Tibial nerve (tissue), 4 donors: ENCODE results near the gene APOL1.

ENCODE experiments used
- CTCF ChIP-seq, 5 experiments: fragments of 200-600 bp in 3 of 5; fragments of 450-650 bp in 2 of 5; sonication (generic) in 3 of 5; IDR thresholded peaks; one replicate each; pipeline ENCODE4 v1.5.1; 2016 to 2019; ENCODE audit warnings: antibody characterized with exemption in 5 of 5, mild to moderate bottlenecking in 3 of 5, moderate library complexity in 2 of 5
- EP300 ChIP-seq, 2 donors: sonication (generic); formaldehyde crosslinking; IDR thresholded peaks; one replicate each; pipeline ENCODE4 v1.6.1; 2017; ENCODE audit warnings: antibody characterized with exemption in 2 of 2, mild to moderate bottlenecking in 1 of 2

GRCh38 chr22:36223504-36223903, 29.4 kb upstream of the APOL1 start:
- TF ChIP-seq CTCF (IDR thresholded peaks at IDR 0.05) (no peak), EP300 (IDR thresholded peaks at IDR 0.05) (no peak)
